ENCODE results near the gene SCFD2.

Gene SCFD2

DNA sequence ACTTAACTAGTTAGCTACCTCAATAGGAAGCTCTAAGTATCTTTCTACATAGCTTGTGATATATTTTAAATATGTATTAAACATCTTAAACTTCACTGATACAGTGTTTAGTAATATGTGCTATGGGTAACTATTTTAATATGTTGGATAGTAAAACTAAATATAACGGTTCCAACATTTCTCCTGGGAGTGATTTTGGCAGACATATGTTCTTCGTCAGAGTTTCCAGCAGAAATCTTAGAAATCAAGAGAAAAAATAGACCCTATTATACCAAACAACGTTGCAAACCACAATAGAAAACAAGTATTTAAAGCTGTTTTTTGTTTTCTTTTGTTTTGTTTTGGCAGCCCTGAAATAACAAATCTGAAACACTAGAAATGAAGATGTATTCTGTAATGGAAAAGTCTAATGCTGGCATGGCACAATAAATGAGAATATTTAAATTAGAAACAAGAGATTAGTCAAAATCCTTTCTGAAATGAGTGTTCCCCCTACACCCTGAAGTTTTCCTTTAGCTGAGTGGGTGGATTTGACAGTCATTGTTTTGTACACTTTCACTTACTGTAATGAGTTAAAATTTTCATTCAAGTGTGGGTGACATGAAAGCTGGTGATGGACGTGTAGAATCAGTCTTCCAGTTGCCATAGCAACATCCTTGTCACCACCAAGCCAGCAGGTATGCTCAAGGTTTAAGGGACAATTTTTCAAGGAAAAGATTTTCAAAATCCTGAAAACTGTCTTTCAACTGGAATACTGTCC is 233.5 kb downstream of the SCFD2 start:
- no peak for DNase-seq (ENCODE audit: low read depth)
- H3K4me3 ChIP-seq (ENCODE audit: low read length), result no peak overlapping the region
- TF ChIP-seq, protein P1, sequence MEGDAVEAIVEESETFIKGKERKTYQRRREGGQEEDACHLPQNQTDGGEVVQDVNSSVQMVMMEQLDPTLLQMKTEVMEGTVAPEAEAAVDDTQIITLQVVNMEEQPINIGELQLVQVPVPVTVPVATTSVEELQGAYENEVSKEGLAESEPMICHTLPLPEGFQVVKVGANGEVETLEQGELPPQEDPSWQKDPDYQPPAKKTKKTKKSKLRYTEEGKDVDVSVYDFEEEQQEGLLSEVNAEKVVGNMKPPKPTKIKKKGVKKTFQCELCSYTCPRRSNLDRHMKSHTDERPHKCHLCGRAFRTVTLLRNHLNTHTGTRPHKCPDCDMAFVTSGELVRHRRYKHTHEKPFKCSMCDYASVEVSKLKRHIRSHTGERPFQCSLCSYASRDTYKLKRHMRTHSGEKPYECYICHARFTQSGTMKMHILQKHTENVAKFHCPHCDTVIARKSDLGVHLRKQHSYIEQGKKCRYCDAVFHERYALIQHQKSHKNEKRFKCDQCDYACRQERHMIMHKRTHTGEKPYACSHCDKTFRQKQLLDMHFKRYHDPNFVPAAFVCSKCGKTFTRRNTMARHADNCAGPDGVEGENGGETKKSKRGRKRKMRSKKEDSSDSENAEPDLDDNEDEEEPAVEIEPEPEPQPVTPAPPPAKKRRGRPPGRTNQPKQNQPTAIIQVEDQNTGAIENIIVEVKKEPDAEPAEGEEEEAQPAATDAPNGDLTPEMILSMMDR (conservative IDR thresholded peaks at IDR 0.05; ENCODE audit: low read depth, low read length), result no peak

DNA sequence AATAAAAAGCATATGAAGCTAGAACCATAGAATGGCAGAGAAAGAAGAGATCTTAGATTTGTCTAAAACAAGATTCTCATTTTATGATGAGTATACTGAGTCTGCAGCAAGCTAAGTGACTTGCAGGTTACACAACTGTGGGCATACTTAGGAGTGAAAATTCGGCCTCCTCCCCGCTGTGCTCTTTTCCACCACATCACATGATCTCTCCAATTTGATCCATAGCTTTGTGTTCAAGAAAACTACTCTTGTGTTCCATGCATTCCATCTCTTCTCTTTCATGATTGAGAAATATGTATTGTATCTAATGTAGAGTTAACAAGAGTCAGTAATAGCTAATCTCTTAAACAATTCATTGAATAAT is 234.3 kb downstream of the SCFD2 start:
- TF ChIP-seq, protein P1 (conservative IDR thresholded peaks at IDR 0.05; ENCODE audit: low read depth, low read length), result no peak
- no peak overlapping the region for H3K4me3 ChIP-seq (ENCODE audit: low read length)
- no peak for DNase-seq (ENCODE audit: low read depth)

DNA sequence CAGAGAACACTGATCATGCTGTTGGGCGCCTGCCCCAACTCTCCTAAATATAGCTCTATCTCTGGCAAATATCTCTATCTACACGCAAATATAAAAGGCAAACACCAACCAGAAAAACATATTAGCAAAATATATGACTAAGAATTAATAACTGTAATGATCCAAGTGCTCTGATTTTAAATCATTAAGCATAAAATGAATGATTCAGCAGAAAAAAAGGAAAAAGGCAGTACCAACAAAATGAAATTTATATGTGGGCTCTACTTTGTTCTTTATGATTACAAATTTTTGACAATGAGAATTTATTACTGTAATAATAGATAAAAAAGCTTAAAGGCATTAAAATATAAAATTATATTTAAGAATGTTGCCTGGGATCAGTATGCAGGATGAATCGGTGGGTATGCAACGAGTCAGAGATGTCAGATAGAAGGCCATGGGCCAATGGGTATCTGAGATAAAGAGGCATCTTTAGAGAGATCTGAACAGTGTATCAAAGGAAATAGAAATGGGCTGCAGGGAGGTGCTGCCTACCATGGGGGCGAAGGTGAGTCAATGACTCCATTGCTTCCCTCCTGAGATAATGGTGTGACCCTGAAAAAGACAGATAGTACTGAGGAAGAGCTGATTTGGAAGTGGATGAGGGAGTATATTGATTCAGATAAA is 234.8 kb downstream of the SCFD2 start:
- H3K4me3 ChIP-seq (ENCODE audit: low read length), result no peak overlapping the region
- TF ChIP-seq, protein P1 (conservative IDR thresholded peaks at IDR 0.05; ENCODE audit: low read depth, low read length), result no peak
- no peak for DNase-seq (ENCODE audit: low read depth)

DNA sequence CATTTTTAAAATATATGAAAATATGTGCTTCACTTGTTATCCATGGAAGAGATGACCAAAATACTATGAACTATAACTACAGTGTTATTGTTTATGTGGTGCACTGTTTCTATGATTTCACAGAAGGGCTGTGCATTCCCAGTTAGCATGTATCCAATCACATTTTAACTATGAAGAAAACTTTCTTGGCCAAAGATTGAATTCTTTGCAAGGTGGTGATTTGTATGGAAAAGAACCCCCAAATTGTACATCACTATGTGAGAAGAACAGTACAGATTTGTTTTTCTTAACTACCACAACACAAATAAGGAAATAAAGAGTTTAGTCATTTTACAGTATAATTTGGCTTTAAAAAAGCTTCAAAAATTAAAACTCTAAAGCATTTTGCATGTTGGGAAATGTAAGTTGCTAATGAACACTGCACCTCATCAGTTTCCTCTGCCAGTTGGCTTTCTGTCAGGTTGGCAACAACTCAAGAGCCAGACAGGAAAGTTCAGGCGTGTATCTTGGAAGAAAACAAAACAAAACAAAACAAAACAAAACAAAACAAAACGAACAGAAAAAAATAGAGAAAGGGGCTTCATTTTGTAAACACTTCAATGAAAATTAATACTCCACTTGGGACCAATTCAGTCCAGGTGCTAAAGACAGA is 237.0 kb downstream of the SCFD2 start:
- no peak for DNase-seq (ENCODE audit: low read depth)
- TF ChIP-seq, protein P1 (conservative IDR thresholded peaks at IDR 0.05; ENCODE audit: low read depth, low read length), result no peak
- H3K4me3 ChIP-seq (ENCODE audit: low read length), result no peak overlapping the region

DNA sequence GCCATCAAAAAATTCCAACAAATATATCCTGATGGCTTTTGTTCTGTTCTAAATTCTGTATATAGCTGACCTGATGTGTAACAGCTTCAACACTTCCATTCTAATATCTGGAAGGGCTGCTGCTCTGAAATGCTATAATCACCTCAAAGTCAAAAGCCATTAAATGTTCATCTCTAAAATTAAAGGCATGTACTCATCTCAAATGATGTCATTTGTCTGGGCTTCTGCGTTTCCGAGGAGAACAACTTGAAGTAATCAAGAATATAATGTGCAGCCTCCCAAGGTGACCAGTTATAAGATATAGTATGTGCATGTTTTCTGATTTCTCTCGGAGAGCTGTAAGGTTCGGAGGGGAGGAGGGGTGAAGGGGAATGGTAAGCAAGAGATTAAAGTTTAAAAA is 237.6 kb downstream of the SCFD2 start:
- no peak overlapping the region for H3K4me3 ChIP-seq (ENCODE audit: low read length)
- TF ChIP-seq, protein P1 (conservative IDR thresholded peaks at IDR 0.05; ENCODE audit: low read depth, low read length), result no peak
- DNase-seq (ENCODE audit: low read depth), result no peak

DNA sequence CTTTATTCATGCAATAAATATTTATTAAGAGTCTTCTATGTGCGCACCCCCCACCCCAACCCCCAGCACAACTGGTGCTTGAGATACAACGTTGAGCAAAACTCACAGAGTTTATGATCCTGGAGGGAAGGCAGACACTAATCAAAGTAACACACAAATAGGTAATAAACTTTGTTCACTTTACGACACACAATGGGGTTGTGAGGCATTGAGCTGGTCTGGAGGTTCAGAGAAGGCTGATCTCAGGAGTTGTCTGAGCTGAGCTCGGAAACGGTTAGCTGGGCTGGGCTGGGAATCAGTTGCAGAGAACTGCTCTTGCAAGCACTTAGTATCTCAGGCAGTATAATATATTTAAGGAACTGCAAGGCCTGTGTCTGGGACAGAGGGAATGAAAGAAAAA is 238.5 kb downstream of the SCFD2 start:
- DNase-seq (ENCODE audit: low read depth), result no peak

More for the DNA sequence above, 238.5 kb downstream of the SCFD2 start:
- TF ChIP-seq, protein P1 (conservative IDR thresholded peaks at IDR 0.05; ENCODE audit: low read depth, low read length), result no peak
- H3K4me3 ChIP-seq (ENCODE audit: low read length), result no peak overlapping the region

Data from retinal pigment epithelial cell (primary cell).